Activated CD4-positive, alpha-beta T cell treated with anti-CD3 and anti-CD28 coated beads, Interleukin-10, Interleukin-2, amounts not matched to agents 100 ng/mL and 50 ng/mL, durations not matched to agents 16 hours and 8 hours (primary cell): ENCODE data around the gene ZNF558.
"Not testable (repeated sequence)": the region's sequence is repeated elsewhere in the genome, so short reads cannot be mapped to it uniquely, and the experiment has no call there.

Experiments
- DNase-seq: peaks from one replicate; pipeline ENCODE4 v3.0.0-alpha.2; 2020

ZNF558 gene

DNA sequence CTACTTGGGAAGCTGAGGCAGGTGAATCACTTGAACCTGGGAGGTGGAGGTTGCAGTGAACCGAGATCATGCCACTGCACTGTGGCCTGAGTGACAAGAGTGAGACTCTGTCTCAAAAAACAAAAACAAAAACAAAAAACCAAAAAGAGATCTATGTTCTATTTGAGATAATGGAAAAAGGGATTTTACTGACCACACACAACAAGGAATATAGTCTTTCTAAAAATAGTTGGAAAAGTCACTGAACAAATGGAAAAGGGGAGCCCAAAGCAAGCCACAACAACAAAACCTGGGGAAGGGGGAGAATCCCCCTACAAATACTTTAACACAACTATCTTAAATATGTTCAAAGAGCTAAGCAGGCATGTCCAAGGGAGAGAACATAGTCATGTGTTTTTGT is 37.3 kb downstream of the ZNF558 start:
- no peak for DNase-seq

DNA sequence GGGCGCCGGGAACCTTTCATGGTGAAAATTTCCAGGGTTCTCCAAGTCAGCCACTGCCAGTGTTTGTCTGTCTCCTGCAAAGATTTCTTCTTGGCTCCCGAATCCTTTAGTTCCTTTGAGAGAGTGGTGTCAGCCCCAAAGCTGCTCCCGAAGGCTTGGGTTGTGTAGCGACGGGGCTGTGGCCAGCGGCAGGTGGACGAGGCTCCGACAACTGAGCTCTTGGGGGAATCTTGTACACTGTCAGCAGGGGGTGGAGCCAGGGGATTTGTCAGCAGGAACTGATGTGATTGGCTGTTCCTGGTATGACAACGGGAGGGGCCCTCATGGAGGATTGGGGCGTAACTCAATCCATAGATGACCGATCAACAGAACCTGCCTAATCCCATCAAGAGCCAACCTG is 58.5 kb downstream of the ZNF558 start:
- not testable (repeated sequence) for DNase-seq

DNA sequence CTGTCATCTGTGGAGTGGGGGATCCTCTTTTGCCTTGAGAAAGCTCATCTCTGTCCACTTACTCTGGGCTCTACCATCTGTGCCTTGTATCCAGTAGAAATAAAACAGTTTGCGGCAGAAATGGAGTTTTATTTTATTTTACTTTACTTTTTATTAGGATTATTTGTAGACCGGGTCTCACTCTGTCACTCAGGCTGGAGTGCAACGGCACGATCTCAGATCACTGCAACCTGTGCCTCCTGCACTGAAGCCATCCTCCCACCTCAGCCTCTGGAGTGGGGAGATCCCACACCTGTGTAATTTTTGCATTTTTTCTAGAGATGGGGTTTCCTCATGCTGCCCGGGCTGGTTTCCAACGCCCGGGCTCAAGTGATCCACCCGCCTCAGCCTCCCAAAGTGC is 62.8 kb downstream of the ZNF558 start:
- DNase-seq, result not testable (repeated sequence)

DNA sequence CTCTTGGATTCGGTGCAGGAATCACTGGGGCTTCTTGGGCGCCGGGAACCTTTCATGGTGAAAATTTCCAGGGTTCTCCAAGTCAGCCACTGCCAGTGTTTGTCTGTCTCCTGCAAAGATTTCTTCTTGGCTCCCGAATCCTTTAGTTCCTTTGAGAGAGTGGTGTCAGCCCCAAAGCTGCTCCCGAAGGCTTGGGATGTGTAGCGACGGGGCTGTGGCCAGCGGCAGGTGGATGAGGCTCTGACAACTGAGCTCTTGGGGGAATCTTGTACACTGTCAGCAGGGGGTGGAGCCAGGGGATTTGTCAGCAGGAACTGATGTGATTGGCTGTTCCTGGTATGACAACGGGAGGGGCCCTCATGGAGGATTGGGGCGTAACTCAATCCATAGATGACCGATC is 64.8 kb downstream of the ZNF558 start:
- not testable (repeated sequence) for DNase-seq
